Hepatocyte (in vitro differentiated cells): Measurements from ENCODE around the gene POTEF.
"Not testable (repeated sequence)": the region's sequence is repeated elsewhere in the genome, so short reads cannot be mapped to it uniquely, and the experiment has no call there.

ENCODE experiments used
- CTCF ChIP-seq: fragments of 200-600 bp; sonication (generic); IDR thresholded peaks from 2 replicates; pipeline ENCODE4 v1.5.1; 2016; ENCODE audit warnings: antibody characterized with exemption, mild to moderate bottlenecking; ENCODE audit not compliant: poor library complexity
- EZH2phosphoT487 ChIP-seq: fragments of 200-600 bp; sonication (generic); IDR thresholded peaks from one replicate; pipeline ENCODE4 v1.6.1; 2018; ENCODE audit warnings: antibody characterized with exemption, mild to moderate bottlenecking, low read depth, moderate library complexity; ENCODE audit not compliant: unreplicated experiment, severe bottlenecking

- peak; percentile 44 for TF ChIP-seq CTCF
- TF ChIP-seq EZH2phosphoT487, result not testable (repeated sequence)
Measured at GRCh38 chr2:130155956-130156623, 27.1 kb upstream of the POTEF start.
